ENCODE data around the gene GP1BA.

DNA sequence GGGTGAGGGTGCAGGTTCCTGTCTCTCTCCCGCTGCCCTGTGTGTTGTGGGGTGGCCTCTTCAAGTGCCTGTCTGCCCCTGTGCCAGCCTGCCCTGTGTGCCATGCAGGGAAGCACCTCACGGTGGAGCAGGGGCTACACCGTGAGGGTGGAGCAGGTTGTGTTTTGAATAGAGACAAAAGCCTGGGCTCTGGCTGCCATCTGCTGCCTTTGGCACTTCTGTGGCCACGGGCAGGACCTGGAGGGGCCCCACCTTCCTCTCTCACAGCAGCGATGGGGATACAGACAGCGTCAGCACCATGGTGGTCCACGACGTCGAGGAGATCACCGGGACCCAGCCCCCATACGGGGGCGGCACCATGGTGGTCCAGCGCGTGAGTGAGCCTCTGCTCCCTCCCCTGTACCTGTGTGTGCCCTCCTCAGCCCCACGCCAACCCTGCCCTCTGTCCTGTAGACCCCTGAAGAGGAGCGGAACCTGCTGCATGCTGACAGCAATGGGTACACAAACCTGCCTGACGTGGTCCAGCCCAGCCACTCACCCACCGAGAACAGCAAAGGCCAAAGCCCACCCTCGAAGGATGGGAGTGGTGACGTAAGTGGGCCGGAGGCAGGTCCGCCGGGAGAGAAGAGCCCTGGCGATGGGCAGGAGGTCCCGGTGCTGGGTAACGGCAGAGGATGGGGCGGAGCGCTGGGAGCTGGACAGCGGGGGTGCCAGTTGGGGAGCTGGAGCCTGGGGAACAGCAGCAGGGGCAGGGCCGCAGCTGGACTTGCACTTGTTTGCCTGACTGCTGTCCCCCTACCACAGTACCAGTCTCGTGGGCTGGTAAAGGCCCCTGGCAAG is 38.1 kb upstream of the GP1BA start:
- TF ChIP-seq, protein P1, sequence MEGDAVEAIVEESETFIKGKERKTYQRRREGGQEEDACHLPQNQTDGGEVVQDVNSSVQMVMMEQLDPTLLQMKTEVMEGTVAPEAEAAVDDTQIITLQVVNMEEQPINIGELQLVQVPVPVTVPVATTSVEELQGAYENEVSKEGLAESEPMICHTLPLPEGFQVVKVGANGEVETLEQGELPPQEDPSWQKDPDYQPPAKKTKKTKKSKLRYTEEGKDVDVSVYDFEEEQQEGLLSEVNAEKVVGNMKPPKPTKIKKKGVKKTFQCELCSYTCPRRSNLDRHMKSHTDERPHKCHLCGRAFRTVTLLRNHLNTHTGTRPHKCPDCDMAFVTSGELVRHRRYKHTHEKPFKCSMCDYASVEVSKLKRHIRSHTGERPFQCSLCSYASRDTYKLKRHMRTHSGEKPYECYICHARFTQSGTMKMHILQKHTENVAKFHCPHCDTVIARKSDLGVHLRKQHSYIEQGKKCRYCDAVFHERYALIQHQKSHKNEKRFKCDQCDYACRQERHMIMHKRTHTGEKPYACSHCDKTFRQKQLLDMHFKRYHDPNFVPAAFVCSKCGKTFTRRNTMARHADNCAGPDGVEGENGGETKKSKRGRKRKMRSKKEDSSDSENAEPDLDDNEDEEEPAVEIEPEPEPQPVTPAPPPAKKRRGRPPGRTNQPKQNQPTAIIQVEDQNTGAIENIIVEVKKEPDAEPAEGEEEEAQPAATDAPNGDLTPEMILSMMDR (conservative IDR thresholded peaks at IDR 0.05; ENCODE audit: low read depth in 2 of 2), result no peak
- TF ChIP-seq POLR2AphosphoS5 (IDR thresholded peaks at IDR 0.05; ENCODE audit: low read depth) (no peak), EZH2 (IDR thresholded peaks at IDR 0.05; ENCODE audit: low read depth, unreplicated experiment) (no peak), CREB1 (CRISPR knock-in tag; IDR thresholded peaks at IDR 0.05; ENCODE audit: low read depth) (no peak), ZNF331 (CRISPR knock-in tag; IDR thresholded peaks at IDR 0.05; ENCODE audit: low read depth) (no peak), JUNB (IDR thresholded peaks at IDR 0.05; ENCODE audit: unreplicated experiment) (no peak), ZNF114 (CRISPR knock-in tag; IDR thresholded peaks at IDR 0.05) (no peak), EZH2phosphoT487 (IDR thresholded peaks at IDR 0.05; ENCODE audit: unreplicated experiment) (no peak), NANOG (IDR thresholded peaks at IDR 0.05; ENCODE audit: borderline replicate concordance) (no peak)
- TF ChIP-seq, protein P2, sequence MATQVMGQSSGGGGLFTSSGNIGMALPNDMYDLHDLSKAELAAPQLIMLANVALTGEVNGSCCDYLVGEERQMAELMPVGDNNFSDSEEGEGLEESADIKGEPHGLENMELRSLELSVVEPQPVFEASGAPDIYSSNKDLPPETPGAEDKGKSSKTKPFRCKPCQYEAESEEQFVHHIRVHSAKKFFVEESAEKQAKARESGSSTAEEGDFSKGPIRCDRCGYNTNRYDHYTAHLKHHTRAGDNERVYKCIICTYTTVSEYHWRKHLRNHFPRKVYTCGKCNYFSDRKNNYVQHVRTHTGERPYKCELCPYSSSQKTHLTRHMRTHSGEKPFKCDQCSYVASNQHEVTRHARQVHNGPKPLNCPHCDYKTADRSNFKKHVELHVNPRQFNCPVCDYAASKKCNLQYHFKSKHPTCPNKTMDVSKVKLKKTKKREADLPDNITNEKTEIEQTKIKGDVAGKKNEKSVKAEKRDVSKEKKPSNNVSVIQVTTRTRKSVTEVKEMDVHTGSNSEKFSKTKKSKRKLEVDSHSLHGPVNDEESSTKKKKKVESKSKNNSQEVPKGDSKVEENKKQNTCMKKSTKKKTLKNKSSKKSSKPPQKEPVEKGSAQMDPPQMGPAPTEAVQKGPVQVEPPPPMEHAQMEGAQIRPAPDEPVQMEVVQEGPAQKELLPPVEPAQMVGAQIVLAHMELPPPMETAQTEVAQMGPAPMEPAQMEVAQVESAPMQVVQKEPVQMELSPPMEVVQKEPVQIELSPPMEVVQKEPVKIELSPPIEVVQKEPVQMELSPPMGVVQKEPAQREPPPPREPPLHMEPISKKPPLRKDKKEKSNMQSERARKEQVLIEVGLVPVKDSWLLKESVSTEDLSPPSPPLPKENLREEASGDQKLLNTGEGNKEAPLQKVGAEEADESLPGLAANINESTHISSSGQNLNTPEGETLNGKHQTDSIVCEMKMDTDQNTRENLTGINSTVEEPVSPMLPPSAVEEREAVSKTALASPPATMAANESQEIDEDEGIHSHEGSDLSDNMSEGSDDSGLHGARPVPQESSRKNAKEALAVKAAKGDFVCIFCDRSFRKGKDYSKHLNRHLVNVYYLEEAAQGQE (IDR thresholded peaks at IDR 0.05; ENCODE audit: unreplicated experiment), result no peak
- TF ChIP-seq, protein P3, sequence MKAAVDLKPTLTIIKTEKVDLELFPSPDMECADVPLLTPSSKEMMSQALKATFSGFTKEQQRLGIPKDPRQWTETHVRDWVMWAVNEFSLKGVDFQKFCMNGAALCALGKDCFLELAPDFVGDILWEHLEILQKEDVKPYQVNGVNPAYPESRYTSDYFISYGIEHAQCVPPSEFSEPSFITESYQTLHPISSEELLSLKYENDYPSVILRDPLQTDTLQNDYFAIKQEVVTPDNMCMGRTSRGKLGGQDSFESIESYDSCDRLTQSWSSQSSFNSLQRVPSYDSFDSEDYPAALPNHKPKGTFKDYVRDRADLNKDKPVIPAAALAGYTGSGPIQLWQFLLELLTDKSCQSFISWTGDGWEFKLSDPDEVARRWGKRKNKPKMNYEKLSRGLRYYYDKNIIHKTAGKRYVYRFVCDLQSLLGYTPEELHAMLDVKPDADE (IDR thresholded peaks at IDR 0.05), result no peak
